ENCODE data around the gene FLNB. TPM values are rescaled to one million over a fixed set of nuclear protein-coding genes. Genes with fewer than 3 reads are reported as not detected.

Gene FLNB
- polyA plus RNA-seq, 1 of the 3 experiments (the other 2 are of a cell fraction) = 127 TPM

DNA sequence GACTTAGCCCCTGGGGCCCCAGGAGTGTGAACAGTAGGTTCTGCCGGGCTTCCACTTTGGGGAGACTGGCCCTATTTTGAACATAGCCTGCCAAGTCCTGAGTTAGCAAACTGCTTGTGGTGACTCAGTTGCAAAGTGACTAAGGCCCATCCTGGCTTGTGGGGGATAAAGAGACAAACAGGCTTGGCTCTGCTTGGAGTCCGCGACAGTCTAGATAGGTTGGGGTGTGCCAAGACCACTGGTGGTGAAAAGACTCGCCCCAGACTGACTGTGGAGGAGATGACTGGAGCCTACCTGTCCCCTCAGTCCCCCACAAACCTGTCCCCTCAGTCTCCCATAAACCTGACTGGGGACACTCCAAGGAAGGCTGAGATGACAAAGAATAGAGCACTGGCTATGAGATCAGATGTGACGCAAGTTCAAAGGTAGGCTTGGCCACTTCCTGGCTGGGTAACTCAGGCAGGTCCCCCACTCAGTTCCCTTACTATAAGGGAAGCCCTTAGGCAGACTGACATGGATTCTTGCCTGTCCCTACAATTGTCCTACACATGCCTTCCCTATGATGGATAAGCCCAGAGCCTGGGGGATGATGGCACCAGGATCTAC, 198.3 kb downstream of the FLNB start:
- Histone ChIP-seq H3K9me3 (no peaks in the 10 kb centered on the region), H3K4me2 (no peak overlapping the region), H3K4me1 (ENCODE audit: control insufficient read depth in 1 of 2, insufficient read depth in 2 of 2, low read depth in 1 of 2, low read length in 1 of 2) (no peaks in the 10 kb centered on the region), H3K36me3 (replicated peaks in 1 of 2; ENCODE audit: control insufficient read depth in 1 of 2, insufficient read depth in 2 of 2, low read length in 1 of 2) (no peaks in the 10 kb centered on the region), H2AFZ (ENCODE audit: low read depth) (no peak overlapping the region; the same call in 1 of the 2 replicates), H3K27ac (ENCODE audit: low read depth in 2 of 2, low read length in 1 of 2) (no peak overlapping the region), H3K27me3 (ENCODE audit: insufficient read depth) (peaks cover under 1% of the 10 kb centered on the region; the same call in 1 of the 2 replicates), H3K9me2 (no peaks in the 10 kb centered on the region), H4K20me1 (ENCODE audit: insufficient read depth) (no peaks in the 10 kb centered on the region), H3K9ac (no peak overlapping the region), H3F3A (replicated peaks; ENCODE audit: insufficient read depth) (no peaks in the 10 kb centered on the region), H3K4me3 (ENCODE audit: low read depth in 2 of 2, low read length in 1 of 2) (no peak overlapping the region), H3K79me2 (ENCODE audit: insufficient read depth) (no peaks in the 10 kb centered on the region)
- 49% methylated on average over 4 of the region's 5 CpGs for WGBS (ENCODE audit: low lambda C conversion rate)
- ChIA-PET POLR2A (no interaction called here), CTCF (interaction anchor here (0.8 to 3.4 kb wide), 5 partner anchors 11 to 101 kb away, joined by 3 to 17 read pairs (median 11); no protein-coding TSS in a partner anchor)
- no peak for TF ChIP-seq MEF2A (IDR thresholded peaks at IDR 0.05; ENCODE audit: borderline replicate concordance, low read depth)
- no peak for DNase-seq

DNA sequence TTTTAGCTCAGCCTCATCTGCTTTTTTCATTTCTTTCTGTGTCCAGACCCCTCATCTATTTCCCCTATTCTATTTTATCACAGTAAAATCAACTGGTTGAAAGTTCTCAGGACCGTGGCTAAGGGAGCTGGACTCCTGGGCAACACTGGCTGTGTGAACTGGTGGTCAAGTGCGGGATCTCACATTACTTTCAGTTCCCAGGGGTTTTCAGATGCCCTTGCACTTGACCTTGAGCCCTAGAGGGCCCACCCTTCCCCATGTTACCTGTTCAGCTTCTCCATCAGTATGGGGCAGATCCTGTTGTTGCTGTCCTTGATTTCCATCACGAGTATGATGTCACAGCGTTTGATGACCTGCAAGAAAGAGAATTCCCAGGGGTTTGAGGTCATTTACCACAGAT, 199.7 kb downstream of the FLNB start:
- Histone ChIP-seq H3K36me3 (replicated peaks in 1 of 2; ENCODE audit: control insufficient read depth in 1 of 2, insufficient read depth in 2 of 2, low read length in 1 of 2) (no peaks in the 10 kb centered on the region), H3K9ac (no peak overlapping the region), H3K9me3 (no peaks in the 10 kb centered on the region), H4K20me1 (ENCODE audit: insufficient read depth) (no peaks in the 10 kb centered on the region), H2AFZ (ENCODE audit: low read depth) (no peak overlapping the region), H3K27ac (ENCODE audit: low read depth in 2 of 2, low read length in 1 of 2) (no peak overlapping the region), H3K9me2 (no peaks in the 10 kb centered on the region), H3K4me1 (ENCODE audit: control insufficient read depth in 1 of 2, insufficient read depth in 2 of 2, low read depth in 1 of 2, low read length in 1 of 2) (no peaks in the 10 kb centered on the region), H3K79me2 (ENCODE audit: insufficient read depth) (no peaks in the 10 kb centered on the region), H3K4me2 (no peak overlapping the region), H3F3A (replicated peaks; ENCODE audit: insufficient read depth) (no peaks in the 10 kb centered on the region), H3K4me3 (ENCODE audit: low read depth in 2 of 2, low read length in 1 of 2) (no peak overlapping the region), H3K27me3 (ENCODE audit: insufficient read depth) (peaks cover 10% of the 10 kb centered on the region; the same call in 1 of the 2 replicates)
- TF ChIP-seq USF1 (IDR thresholded peaks at IDR 0.05; ENCODE audit: borderline replicate concordance, low read depth) = no peak
- no peak for TF ChIP-seq JUND (IDR thresholded peaks at IDR 0.05)
- TF ChIP-seq ELF1 (IDR thresholded peaks at IDR 0.05) = no peak
- no peak for TF ChIP-seq TCF12 (IDR thresholded peaks at IDR 0.05)
- no peak for TF ChIP-seq SIN3A (IDR thresholded peaks at IDR 0.05; ENCODE audit: borderline replicate concordance, low read depth, low read length)
- no peak for TF ChIP-seq MXI1 (IDR thresholded peaks at IDR 0.05; ENCODE audit: low read depth, low read length)
- no peak for TF ChIP-seq TAF1 (IDR thresholded peaks at IDR 0.05; ENCODE audit: borderline replicate concordance, low read depth, low read length)
- no peak for TF ChIP-seq IRF3 (IDR thresholded peaks at IDR 0.05; ENCODE audit: low read depth, low read length)
- no peak for TF ChIP-seq GATA2 (CRISPR knock-in tag; IDR thresholded peaks at IDR 0.05)
- TF ChIP-seq TEAD4 (IDR thresholded peaks at IDR 0.05; ENCODE audit: borderline replicate concordance, insufficient read depth) = no peak
- TF ChIP-seq FOXM1 (IDR thresholded peaks at IDR 0.05; ENCODE audit: low read depth) = no peak
- no peak for TF ChIP-seq PBX3 (IDR thresholded peaks at IDR 0.05)
- TF ChIP-seq RXRA (IDR thresholded peaks at IDR 0.05; ENCODE audit: borderline replicate concordance, low read depth) = no peak
- no peak for TF ChIP-seq POLR2AphosphoS5 (IDR thresholded peaks at IDR 0.05; ENCODE audit: low read depth, low read length)
- no peak for DNase-seq
- ChIA-PET POLR2A (no interaction called here), CTCF (interaction anchor here (1.1 to 3.4 kb wide), 5 partner anchors 10 to 199 kb away, joined by 3 to 17 read pairs (median 4); partner anchors contain the start of gene FLNB)
- 50% methylated on average over 4 of the region's 4 CpGs for WGBS (ENCODE audit: low lambda C conversion rate)

All from SK-N-SH (cell line).